Measurements from ENCODE around the gene CCPG1. TPM values are rescaled to one million over a fixed set of nuclear protein-coding genes. Genes with fewer than 3 reads are reported as not detected.

The CCPG1 gene
- total and polyA plus RNA-seq, 10 of the 15 experiments (the other 5 are each of a cell fraction or from before 2014, with no cell fraction given): 5.1 to 15.8 (median 10.0) TPM

GRCh38 chr15:55403531-55403930 lies 4.6 kb downstream of the CCPG1 start:
- Histone ChIP-seq H3K4me2 (ENCODE audit: control insufficient read depth, insufficient read depth) (peak overlapping the region; percentile 80), H3K9ac (ENCODE audit: control insufficient read depth, insufficient read depth, low read length) (peak overlapping the region; percentile 12), H2AFZ (ENCODE audit: control insufficient read depth, low read depth, low read length) (peak overlapping the region; percentile 61), H3K27ac (ENCODE audit: control insufficient read depth, insufficient read depth) (peak overlapping the region; percentile 73), H3K4me3 (peak overlapping the region; percentile 6; the same call in 1 of the 2 replicates), H3K27me3 (replicated peaks in 1 of 2; ENCODE audit: control insufficient read depth in 2 of 2, insufficient read depth in 2 of 2, low read length in 1 of 2) (no peaks in the 10 kb centered on the region), H3K36me3 (ENCODE audit: control insufficient read depth in 2 of 2, insufficient read depth in 2 of 2, low read length in 1 of 2) (no peaks in the 10 kb centered on the region), H3K9me3 (replicated peaks; ENCODE audit: control insufficient read depth, insufficient read depth, low read length) (no peaks in the 10 kb centered on the region), H3K4me1 (ENCODE audit: control insufficient read depth, insufficient read depth, low read length) (peaks cover 25% of the 10 kb centered on the region), H3K79me2 (ENCODE audit: control insufficient read depth, insufficient read depth, low read length) (peaks cover 9% of the 10 kb centered on the region), H4K20me1 (ENCODE audit: control insufficient read depth, insufficient read depth) (no peaks in the 10 kb centered on the region)
- SMC1A ChIA-PET (ENCODE audit: uncharacterized antibody, unreplicated experiment): interaction anchor here (1.0 kb wide), 1 partner anchor 92 kb away, joined by 3 read pairs; no protein-coding TSS in a partner anchor
- in situ Hi-C loops (cut with MboI): no loop called here
- ATAC-seq (peak; percentile 24), FAIRE-seq (peak; percentile 78), DNase-seq (ENCODE audit: low read depth, low spot score) (no peak)
- intact Hi-C loops (cut with micrococcal nuclease; ENCODE audit: unreplicated experiment): loop anchor here (10.0 kb wide), 1 partner anchor 209 kb away; the partner anchor contains the start of gene RSL24D1
- no TSS peak for BruUV-seq (replicated peaks)
- POLR2A ChIA-PET: interaction anchor here (1.0 kb wide), 1 partner anchor 84 kb away, joined by 3 read pairs; the partner anchor contains the start of genes PIGB and PIGBOS1
- RAD21 ChIA-PET (ENCODE audit: unreplicated experiment): no interaction called here
- CTCF ChIA-PET: interaction anchor here (1.6 kb wide), 1 partner anchor 33 kb away, joined by 3 read pairs; no protein-coding TSS in a partner anchor
- no peak for TF ChIP-seq MYC (IDR thresholded peaks at IDR 0.05; ENCODE audit: insufficient read depth, insufficient read length, insufficient replicate concordance, low read length, severe bottlenecking)
- no peak for TF ChIP-seq POLR2A (IDR thresholded peaks at IDR 0.05; ENCODE audit: low read depth, low read length)
- no peak for TF ChIP-seq ZSCAN29 (IDR thresholded peaks at IDR 0.05)
- TF ChIP-seq NBN (IDR thresholded peaks at IDR 0.05): no peak
- TF ChIP-seq, protein P1, sequence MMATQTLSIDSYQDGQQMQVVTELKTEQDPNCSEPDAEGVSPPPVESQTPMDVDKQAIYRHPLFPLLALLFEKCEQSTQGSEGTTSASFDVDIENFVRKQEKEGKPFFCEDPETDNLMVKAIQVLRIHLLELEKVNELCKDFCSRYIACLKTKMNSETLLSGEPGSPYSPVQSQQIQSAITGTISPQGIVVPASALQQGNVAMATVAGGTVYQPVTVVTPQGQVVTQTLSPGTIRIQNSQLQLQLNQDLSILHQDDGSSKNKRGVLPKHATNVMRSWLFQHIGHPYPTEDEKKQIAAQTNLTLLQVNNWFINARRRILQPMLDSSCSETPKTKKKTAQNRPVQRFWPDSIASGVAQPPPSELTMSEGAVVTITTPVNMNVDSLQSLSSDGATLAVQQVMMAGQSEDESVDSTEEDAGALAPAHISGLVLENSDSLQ (IDR thresholded peaks at IDR 0.05): no peak
- no peak for TF ChIP-seq USF2 (IDR thresholded peaks at IDR 0.05; ENCODE audit: borderline replicate concordance, low read depth, low read length)
- no peak for TF ChIP-seq ZNF217 (IDR thresholded peaks at IDR 0.05)
- TF ChIP-seq GATAD2B (conservative IDR thresholded peaks at IDR 0.05; ENCODE audit: low read depth): no peak
- TF ChIP-seq, protein P2, sequence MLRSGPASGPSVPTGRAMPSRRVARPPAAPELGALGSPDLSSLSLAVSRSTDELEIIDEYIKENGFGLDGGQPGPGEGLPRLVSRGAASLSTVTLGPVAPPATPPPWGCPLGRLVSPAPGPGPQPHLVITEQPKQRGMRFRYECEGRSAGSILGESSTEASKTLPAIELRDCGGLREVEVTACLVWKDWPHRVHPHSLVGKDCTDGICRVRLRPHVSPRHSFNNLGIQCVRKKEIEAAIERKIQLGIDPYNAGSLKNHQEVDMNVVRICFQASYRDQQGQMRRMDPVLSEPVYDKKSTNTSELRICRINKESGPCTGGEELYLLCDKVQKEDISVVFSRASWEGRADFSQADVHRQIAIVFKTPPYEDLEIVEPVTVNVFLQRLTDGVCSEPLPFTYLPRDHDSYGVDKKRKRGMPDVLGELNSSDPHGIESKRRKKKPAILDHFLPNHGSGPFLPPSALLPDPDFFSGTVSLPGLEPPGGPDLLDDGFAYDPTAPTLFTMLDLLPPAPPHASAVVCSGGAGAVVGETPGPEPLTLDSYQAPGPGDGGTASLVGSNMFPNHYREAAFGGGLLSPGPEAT (IDR thresholded peaks at IDR 0.05; ENCODE audit: low read depth): no peak
- TF ChIP-seq BRCA1 (IDR thresholded peaks at IDR 0.05; ENCODE audit: low read depth, low read length): no peak
- TF ChIP-seq, protein P3, sequence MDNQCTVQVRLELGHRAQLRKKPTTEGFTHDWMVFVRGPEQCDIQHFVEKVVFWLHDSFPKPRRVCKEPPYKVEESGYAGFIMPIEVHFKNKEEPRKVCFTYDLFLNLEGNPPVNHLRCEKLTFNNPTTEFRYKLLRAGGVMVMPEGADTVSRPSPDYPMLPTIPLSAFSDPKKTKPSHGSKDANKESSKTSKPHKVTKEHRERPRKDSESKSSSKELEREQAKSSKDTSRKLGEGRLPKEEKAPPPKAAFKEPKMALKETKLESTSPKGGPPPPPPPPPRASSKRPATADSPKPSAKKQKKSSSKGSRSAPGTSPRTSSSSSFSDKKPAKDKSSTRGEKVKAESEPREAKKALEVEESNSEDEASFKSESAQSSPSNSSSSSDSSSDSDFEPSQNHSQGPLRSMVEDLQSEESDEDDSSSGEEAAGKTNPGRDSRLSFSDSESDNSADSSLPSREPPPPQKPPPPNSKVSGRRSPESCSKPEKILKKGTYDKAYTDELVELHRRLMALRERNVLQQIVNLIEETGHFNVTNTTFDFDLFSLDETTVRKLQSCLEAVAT (IDR thresholded peaks at IDR 0.05): no peak
- no peak; the same call in 1 of the 2 replicates for TF ChIP-seq ZNF24 (IDR thresholded peaks at IDR 0.05)
- no peak for TF ChIP-seq ZNF274 (IDR thresholded peaks at IDR 0.05; ENCODE audit: insufficient read depth, insufficient read length)
- no peak for TF ChIP-seq ATF7 (IDR thresholded peaks at IDR 0.05; ENCODE audit: low read depth)
- no peak for TF ChIP-seq NFIC (IDR thresholded peaks at IDR 0.05; ENCODE audit: low read depth, low read length)
- TF ChIP-seq POLR2AphosphoS5 (IDR thresholded peaks at IDR 0.05; ENCODE audit: low read length): no peak
- TF ChIP-seq CEBPZ (IDR thresholded peaks at IDR 0.05; ENCODE audit: low read depth, low read length): no peak
- peak; percentile 44; the same call in 1 of the 2 replicates for TF ChIP-seq RUNX3 (IDR thresholded peaks at IDR 0.05; ENCODE audit: low read length)
- no peak for TF ChIP-seq LARP7 (IDR thresholded peaks at IDR 0.05)

Data from GM12878 (cell line).